Neural progenitor cell (in vitro differentiated cells): ENCODE data around the gene STAC2. TPM values are rescaled to one million over a fixed set of nuclear protein-coding genes. Genes with fewer than 3 reads are reported as not detected.

Experiments used
- DNase-seq: peaks from one replicate; pipeline ENCODE4 v3.0.0-alpha.2; 2016; ENCODE audit warnings: low spot score
- H2AFZ ChIP-seq: fragments of 200-600 bp; sonication (generic); replicated peaks from 2 replicates; pipeline ENCODE4 v1.6.1; 2016; ENCODE audit warnings: antibody characterized with exemption
- H3F3A ChIP-seq: fragments of 200-600 bp; sonication (generic); 2 replicates; pipeline ENCODE4 v1.6.1; 2016; ENCODE audit warnings: antibody characterized with exemption, low read depth
- H3K27ac ChIP-seq: fragments of 200-600 bp; sonication (generic); 2 replicates; pipeline ENCODE4 v1.5.1; 2016; ENCODE audit warnings: mild to moderate bottlenecking
- H3K27me3 ChIP-seq: fragments of 200-600 bp; sonication (generic); 2 replicates; pipeline ENCODE4 v1.6.1; 2016; ENCODE audit warnings: mild to moderate bottlenecking, moderate library complexity
- H3K36me3 ChIP-seq: fragments of 200-600 bp; sonication (generic); 2 replicates; pipeline ENCODE4 v1.5.1; 2016
- H3K4me1 ChIP-seq: fragments of 200-600 bp; sonication (generic); 2 replicates; pipeline ENCODE4 v1.6.1; 2016; ENCODE audit warnings: mixed run types
- H3K4me2 ChIP-seq: fragments of 200-600 bp; sonication (generic); 2 replicates; pipeline ENCODE4 v1.6.1; 2016
- H3K4me3 ChIP-seq: fragments of 200-600 bp; sonication (generic); 2 replicates; pipeline ENCODE4 v1.5.1; 2016
- H3K79me2 ChIP-seq: fragments of 200-600 bp; sonication (generic); 2 replicates; pipeline ENCODE4 v1.6.1; 2016; ENCODE audit warnings: low read depth
- H3K9ac ChIP-seq: fragments of 200-600 bp; sonication (generic); 2 replicates; pipeline ENCODE4 v1.6.1; 2016
- H3K9me3 ChIP-seq: fragments of 200-600 bp; sonication (generic); 2 replicates; pipeline ENCODE4 v1.5.1; 2016; ENCODE audit warnings: low read depth
- H4K20me1 ChIP-seq: fragments of 200-600 bp; sonication (generic); 2 replicates; pipeline ENCODE4 v1.6.1; 2016; ENCODE audit warnings: low read depth
- H3K27ac Mint-ChIP-seq: 3 replicates; pipeline ENCODE4 v1.8.0; 2021; ENCODE audit warnings: mixed read lengths
- H3K27me3 Mint-ChIP-seq: 2 replicates; pipeline ENCODE4 v1.8.0; 2022; ENCODE audit warnings: low read depth, mild to moderate bottlenecking, inconsistent platforms, moderate library complexity, mixed read lengths; ENCODE audit not compliant: insufficient read depth
- H3K36me3 Mint-ChIP-seq: 3 replicates; pipeline ENCODE4 v1.8.0; 2021; ENCODE audit warnings: mixed read lengths
- H3K4me1 Mint-ChIP-seq: 3 replicates; pipeline ENCODE4 v1.8.0; 2021; ENCODE audit warnings: mixed read lengths
- H3K4me3 Mint-ChIP-seq: 3 replicates; pipeline ENCODE4 v1.8.0; 2021; ENCODE audit warnings: mild to moderate bottlenecking, moderate library complexity, mixed read lengths
- H3K9me3 Mint-ChIP-seq: 3 replicates; pipeline ENCODE4 v1.8.0; 2020; ENCODE audit warnings: mixed read lengths
- CTCF ChIP-seq: fragments of 200-600 bp; sonication (generic); IDR thresholded peaks from 2 replicates; pipeline ENCODE4 v1.5.1; 2017; ENCODE audit warnings: antibody characterized with exemption, mild to moderate bottlenecking
- EZH2 ChIP-seq: fragments of 200-600 bp; sonication (generic); IDR thresholded peaks from 2 replicates; pipeline ENCODE4 v1.6.1; 2017; ENCODE audit warnings: antibody characterized with exemption, mild to moderate bottlenecking, moderate library complexity
- EZH2phosphoT487 ChIP-seq: fragments of 200-600 bp; sonication (generic); IDR thresholded peaks from 2 replicates; pipeline ENCODE4 v1.6.1; 2017; ENCODE audit warnings: antibody characterized with exemption
- total RNA-seq: library from RNA; depleted of rRNA; stranded (reverse); fragments of >200 nt; gene quantifications from 2 replicates; pipeline ENCODE4 v1.2.3, GENCODE V29; 2015; ENCODE audit warnings: low replicate concordance

Gene STAC2
- total RNA-seq, 1 donor from 2014 or later, result 0.13 TPM

GRCh38 chr17:39186481-39187002 is 39.2 kb downstream of the STAC2 start:
- Mint-ChIP-seq H3K27me3 (peaks cover 4% of the 10 kb centered on the region), H3K27ac (no peak overlapping the region), H3K4me1 (no peaks in the 10 kb centered on the region), H3K4me3 (no peak overlapping the region), H3K9me3 (no peaks in the 10 kb centered on the region), H3K36me3 (peaks cover 13% of the 10 kb centered on the region)
- H3K27me3 ChIP-seq, result no peaks in the 10 kb centered on the region
- H3K27ac ChIP-seq, result no peak overlapping the region
- H3K9ac ChIP-seq, result no peak overlapping the region
- no peaks in the 10 kb centered on the region for H3K4me1 ChIP-seq
- DNase-seq, result no peak
- no peaks in the 10 kb centered on the region for H3K9me3 ChIP-seq
- no peaks in the 10 kb centered on the region for H3K79me2 ChIP-seq
- H4K20me1 ChIP-seq, result no peaks in the 10 kb centered on the region
- H3K4me3 ChIP-seq, result no peak overlapping the region
- H3K4me2 ChIP-seq, result no peak overlapping the region
- H2AFZ ChIP-seq, result no peak overlapping the region
- no peaks in the 10 kb centered on the region for H3F3A ChIP-seq
- no peaks in the 10 kb centered on the region for H3K36me3 ChIP-seq
- no peak for TF ChIP-seq EZH2phosphoT487
- TF ChIP-seq CTCF, result no peak
- no peak for TF ChIP-seq EZH2

GRCh38 chr17:39183720-39184119 is 42.0 kb downstream of the STAC2 start:
- Mint-ChIP-seq H3K36me3 (peaks cover 13% of the 10 kb centered on the region), H3K4me1 (no peaks in the 10 kb centered on the region), H3K4me3 (no peak overlapping the region), H3K9me3 (no peaks in the 10 kb centered on the region), H3K27ac (no peak overlapping the region), H3K27me3 (no peaks in the 10 kb centered on the region)
- no peaks in the 10 kb centered on the region for H4K20me1 ChIP-seq
- H3K9me3 ChIP-seq, result no peaks in the 10 kb centered on the region
- TF ChIP-seq EZH2, result no peak
- TF ChIP-seq EZH2phosphoT487, result no peak
- no peak for TF ChIP-seq CTCF
- H3K27me3 ChIP-seq, result no peaks in the 10 kb centered on the region
- H3K4me2 ChIP-seq, result no peak overlapping the region
- no peak for DNase-seq
- H3K36me3 ChIP-seq, result no peaks in the 10 kb centered on the region
- H3F3A ChIP-seq, result peaks cover 2% of the 10 kb centered on the region
- H3K9ac ChIP-seq, result no peak overlapping the region
- H3K27ac ChIP-seq, result no peak overlapping the region
- no peaks in the 10 kb centered on the region for H3K4me1 ChIP-seq
- H2AFZ ChIP-seq, result no peak overlapping the region
- no peaks in the 10 kb centered on the region for H3K79me2 ChIP-seq
- H3K4me3 ChIP-seq, result no peak overlapping the region

GRCh38 chr17:39183045-39183444 is 42.7 kb downstream of the STAC2 start:
- H3K27ac Mint-ChIP-seq, result no peak overlapping the region
- Histone ChIP-seq H3F3A (peaks cover 5% of the 10 kb centered on the region), H3K9me3 (no peaks in the 10 kb centered on the region), H3K36me3 (no peaks in the 10 kb centered on the region), H3K4me3 (no peak overlapping the region), H3K79me2 (no peaks in the 10 kb centered on the region), H2AFZ (no peak overlapping the region), H3K4me2 (no peak overlapping the region), H4K20me1 (no peaks in the 10 kb centered on the region), H3K4me1 (no peaks in the 10 kb centered on the region), H3K9ac (no peak overlapping the region), H3K27ac (no peak overlapping the region), H3K27me3 (no peaks in the 10 kb centered on the region)
- DNase-seq, result no peak
- no peak overlapping the region for H3K4me3 Mint-ChIP-seq
- TF ChIP-seq EZH2phosphoT487 (no peak), EZH2 (no peak), CTCF (no peak)
- no peaks in the 10 kb centered on the region for H3K4me1 Mint-ChIP-seq
- H3K9me3 Mint-ChIP-seq, result no peaks in the 10 kb centered on the region
- peaks cover 16% of the 10 kb centered on the region for H3K36me3 Mint-ChIP-seq
- H3K27me3 Mint-ChIP-seq, result no peaks in the 10 kb centered on the region
